GM21526 (cell line): ENCODE measurements around the gene GTPBP10.

Experiments used
- ATAC-seq: cut with Tn5 transposase; IDR thresholded peaks from one replicate; pipeline ENCODE4 v1.9.1; 2021; ENCODE audit warnings: moderate library complexity; ENCODE audit not compliant: unreplicated experiment, low FRiP score

GTPBP10 gene

GRCh38 chr7:90351987-90352386 is 5.5 kb downstream of the GTPBP10 start:
- ATAC-seq: no peak

- no peak for ATAC-seq
These were observed 36.9 kb downstream of the GTPBP10 start for GRCh38 chr7:90383422-90383821.

GRCh38 chr7:90383861-90384260 is 37.3 kb downstream of the GTPBP10 start:
- no peak for ATAC-seq

- ATAC-seq: no peak
These were observed 37.9 kb downstream of the GTPBP10 start for GRCh38 chr7:90384433-90384832.

GRCh38 chr7:90387470-90388240 is 41.1 kb downstream of the GTPBP10 start:
- no peak for ATAC-seq

- no peak for ATAC-seq
These were observed 44.4 kb downstream of the GTPBP10 start for GRCh38 chr7:90390926-90391325.

GRCh38 chr7:90391488-90391887 is 45.0 kb downstream of the GTPBP10 start:
- ATAC-seq: no peak

- no peak for ATAC-seq
These were observed 49.9 kb downstream of the GTPBP10 start for GRCh38 chr7:90396420-90396819.

GRCh38 chr7:90401989-90402388 is 55.5 kb downstream of the GTPBP10 start:
- ATAC-seq: no peak

- ATAC-seq: no peak
These were observed 56.3 kb downstream of the GTPBP10 start for GRCh38 chr7:90402785-90403173.

- peak; percentile 98 for ATAC-seq
These were observed 56.9 kb downstream of the GTPBP10 start, which contains the start of gene CLDN12 for GRCh38 chr7:90403174-90404113. TSS of gene CLDN12 (plus strand) at chr7:90403461. CDS start at chr7:90412677, 9,216 bp downstream.

- no peak for ATAC-seq
These were observed 58.3 kb downstream of the GTPBP10 start for GRCh38 chr7:90404777-90405176.

- ATAC-seq: no peak
These were observed 60.9 kb downstream of the GTPBP10 start for GRCh38 chr7:90407484-90407821.

GRCh38 chr7:90408142-90408541 is 61.6 kb downstream of the GTPBP10 start:
- no peak for ATAC-seq

GRCh38 chr7:90409667-90410066 is 63.2 kb downstream of the GTPBP10 start:
- ATAC-seq: no peak

GRCh38 chr7:90411510-90411909 is 65.0 kb downstream of the GTPBP10 start:
- no peak for ATAC-seq

- no peak for ATAC-seq
These were observed 66.1 kb downstream of the GTPBP10 start for GRCh38 chr7:90412458-90413184.

GRCh38 chr7:90413185-90413528 is 66.6 kb downstream of the GTPBP10 start:
- no peak for ATAC-seq

GRCh38 chr7:90421651-90422050 is 75.1 kb downstream of the GTPBP10 start:
- no peak for ATAC-seq

GRCh38 chr7:90424720-90425119 is 78.2 kb downstream of the GTPBP10 start:
- ATAC-seq: peak; percentile 96

GRCh38 chr7:90425376-90425775 is 78.9 kb downstream of the GTPBP10 start:
- no peak for ATAC-seq
